Stimulated activated naive CD8-positive, alpha-beta T cell treated with anti-CD3 and anti-CD28 coated beads, Interleukin-15, amount 100 ng/mL, for 72 hours (primary cell): Measurements from ENCODE around the gene PAX8.
A peak's percentile ranks its signal among the peaks of the same experiment; 100 is the strongest.
"Not testable (repeated sequence)": the region's sequence is repeated elsewhere in the genome, so short reads cannot be mapped to it uniquely, and the experiment has no call there.

Experiments
- ATAC-seq: fragments of 150-1000 bp; cut with Tn5 transposase; 2 replicates; pipeline ENCODE4 v1.10.0; 2021; ENCODE audit warnings: mild to moderate bottlenecking, moderate library complexity
- DNase-seq, 2 donors: peaks; one replicate each; pipeline ENCODE4 v3.0.0; 2021 to 2022
- H3K27ac Mint-ChIP-seq, 2 donors: one replicate each; pipeline ENCODE4 v1.8.0; 2022; ENCODE audit warnings: mild to moderate bottlenecking in 2 of 2, mixed read lengths in 2 of 2, moderate library complexity in 2 of 2
- H3K27me3 Mint-ChIP-seq: one replicate; pipeline ENCODE4 v1.8.0; 2022; ENCODE audit warnings: mixed read lengths
- H3K4me1 Mint-ChIP-seq: one replicate; pipeline ENCODE4 v1.8.0; 2022; ENCODE audit warnings: mild to moderate bottlenecking, mixed read lengths
- H3K4me3 Mint-ChIP-seq, 2 donors: one replicate each; pipeline ENCODE4 v1.8.0; 2022; ENCODE audit warnings: mild to moderate bottlenecking in 2 of 2, mixed read lengths in 2 of 2, moderate library complexity in 1 of 2
- H3K9me3 Mint-ChIP-seq, 2 donors: one replicate each; pipeline ENCODE4 v1.8.0; 2022; ENCODE audit warnings: mixed read lengths in 2 of 2

Gene PAX8

DNA sequence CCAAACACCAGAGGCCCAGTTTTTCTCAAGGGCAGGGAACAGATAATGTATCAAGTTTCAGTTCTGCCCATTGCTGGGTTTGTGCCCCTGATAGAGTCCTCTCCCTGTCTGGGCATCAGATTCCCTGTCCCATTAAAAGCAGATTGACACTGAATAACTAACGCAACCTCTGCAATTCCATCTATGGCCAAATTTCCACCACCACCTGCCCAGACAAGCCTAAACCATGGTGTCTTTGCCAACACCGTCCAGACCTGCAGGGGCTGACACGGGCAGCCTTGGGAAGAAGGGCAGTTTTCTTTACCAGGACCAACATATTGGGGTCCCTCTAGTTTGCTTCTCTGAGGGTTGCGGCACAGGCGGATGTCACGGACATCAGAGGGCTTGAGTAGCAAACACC is 26.4 kb upstream of the PAX8 start:
- peak overlapping the region in 1 of 2 donors; percentile 22 for H3K27ac Mint-ChIP-seq
- H3K4me3 Mint-ChIP-seq = no peak overlapping the region
- DNase-seq (no peak), ATAC-seq (no peak)
- H3K4me1 Mint-ChIP-seq = no peaks in the 10 kb centered on the region
- H3K9me3 Mint-ChIP-seq = no peaks in the 10 kb centered on the region
- peaks cover 24% of the 10 kb centered on the region for H3K27me3 Mint-ChIP-seq

DNA sequence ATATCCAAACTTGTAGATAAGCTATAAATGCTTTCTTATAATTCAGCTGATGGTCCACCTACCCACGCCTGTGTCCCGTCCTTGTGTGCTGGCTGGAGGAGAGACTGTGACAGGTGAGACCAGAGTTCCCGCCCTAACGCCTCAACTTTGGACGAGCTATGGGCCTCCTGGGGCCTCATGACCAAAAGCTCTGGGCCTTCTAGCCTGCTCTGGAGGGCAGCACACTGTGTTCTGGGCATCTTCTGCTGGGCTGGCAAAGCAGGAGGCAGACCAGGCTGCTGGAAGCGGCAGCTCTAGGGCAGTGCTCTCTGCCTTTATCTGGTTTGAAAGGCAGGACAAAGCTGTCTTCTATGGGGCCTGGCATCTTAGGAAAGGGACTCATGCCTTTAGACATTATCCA is 26.0 kb upstream of the PAX8 start:
- no peak for ATAC-seq
- H3K27me3 Mint-ChIP-seq = peaks cover 20% of the 10 kb centered on the region
- no peak for DNase-seq
- H3K27ac Mint-ChIP-seq = no peak overlapping the region
- H3K4me3 Mint-ChIP-seq = no peak overlapping the region
- no peaks in the 10 kb centered on the region for H3K4me1 Mint-ChIP-seq
- H3K9me3 Mint-ChIP-seq = no peaks in the 10 kb centered on the region

DNA sequence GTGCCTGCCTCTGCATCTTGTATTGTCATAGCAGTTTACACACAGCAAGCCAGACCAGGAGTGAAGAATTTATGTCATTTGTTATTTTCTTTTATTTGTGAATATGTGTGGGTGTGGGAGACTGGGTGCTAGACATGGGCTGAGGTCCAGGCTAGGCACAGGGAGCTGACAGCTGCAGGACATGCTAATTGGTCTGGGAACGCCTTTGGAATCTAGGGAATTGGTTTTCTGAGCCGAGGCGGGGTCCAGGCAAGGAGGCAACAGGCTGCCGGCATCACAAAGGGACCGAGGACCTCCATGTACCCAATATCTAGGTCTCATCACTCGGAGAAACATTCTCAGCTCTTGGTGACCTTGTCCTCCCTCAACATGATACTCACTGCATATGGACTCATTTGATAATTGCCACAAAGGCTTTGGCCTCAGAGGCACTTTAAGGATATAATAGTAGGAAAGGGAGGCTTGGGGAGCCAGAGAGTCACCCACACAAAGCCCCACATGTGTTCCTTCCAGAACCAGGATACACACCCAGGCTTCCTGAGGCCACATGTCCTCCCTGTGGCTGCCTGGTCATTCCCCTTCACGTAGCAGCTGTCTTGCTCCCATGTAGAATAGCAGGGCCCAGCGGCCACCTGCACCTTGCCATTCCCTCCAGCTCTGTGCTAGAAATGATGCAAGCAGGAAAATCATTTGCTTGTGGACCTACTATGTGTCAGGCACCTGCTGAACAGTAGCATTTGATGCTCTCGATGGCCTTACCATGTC is 23.7 kb upstream of the PAX8 start:
- not testable (repeated sequence) for ATAC-seq, H3K27me3 Mint-ChIP-seq, H3K9me3 Mint-ChIP-seq, H3K4me1 Mint-ChIP-seq, H3K4me3 Mint-ChIP-seq, H3K27ac Mint-ChIP-seq, DNase-seq

DNA sequence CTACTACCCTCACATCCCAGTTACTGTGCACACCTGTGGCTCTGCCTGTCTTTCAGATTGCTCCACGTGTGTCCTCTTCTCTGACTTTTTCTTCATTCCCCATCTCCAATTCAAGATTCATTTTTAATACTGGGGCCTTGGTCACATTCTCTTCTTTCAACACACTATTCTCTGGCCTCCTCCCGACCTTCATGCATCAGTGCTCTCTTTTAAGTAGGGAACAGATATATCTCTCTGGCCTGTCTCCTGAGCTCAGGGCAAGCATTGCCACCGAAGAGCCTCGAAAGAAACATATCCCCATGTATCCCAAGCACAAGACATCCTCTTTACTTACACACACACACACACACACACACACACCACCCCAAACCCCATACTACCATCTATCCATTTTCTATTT is 21.6 kb upstream of the PAX8 start:
- no peak overlapping the region for H3K27ac Mint-ChIP-seq
- H3K4me3 Mint-ChIP-seq = no peak overlapping the region
- H3K27me3 Mint-ChIP-seq = no peaks in the 10 kb centered on the region
- no peaks in the 10 kb centered on the region for H3K9me3 Mint-ChIP-seq
- ATAC-seq (no peak), DNase-seq (no peak)
- no peaks in the 10 kb centered on the region for H3K4me1 Mint-ChIP-seq

DNA sequence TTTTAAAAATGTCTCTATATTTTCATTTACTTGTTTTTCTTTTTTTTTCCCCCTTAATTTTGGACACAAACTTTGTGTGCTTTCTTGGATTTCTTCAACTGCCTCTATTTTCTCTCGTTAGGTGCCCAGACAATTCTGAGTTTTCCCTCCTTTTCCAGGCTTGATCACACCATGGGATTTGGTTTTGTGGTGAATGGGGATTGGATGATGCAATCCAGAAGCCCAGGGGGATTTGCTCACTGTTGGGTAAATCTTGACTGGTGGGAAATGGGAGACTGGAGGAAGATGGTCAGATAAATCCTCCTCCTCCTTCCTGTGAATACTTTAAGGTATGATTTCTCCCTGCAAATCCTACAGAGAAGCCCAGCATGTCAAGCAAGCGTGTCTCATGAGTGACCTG is 19.5 kb upstream of the PAX8 start:
- H3K27me3 Mint-ChIP-seq = peaks cover 2% of the 10 kb centered on the region
- H3K27ac Mint-ChIP-seq = no peak overlapping the region
- H3K9me3 Mint-ChIP-seq = no peaks in the 10 kb centered on the region
- no peaks in the 10 kb centered on the region for H3K4me1 Mint-ChIP-seq
- no peak for DNase-seq
- no peak overlapping the region for H3K4me3 Mint-ChIP-seq
- no peak for ATAC-seq

DNA sequence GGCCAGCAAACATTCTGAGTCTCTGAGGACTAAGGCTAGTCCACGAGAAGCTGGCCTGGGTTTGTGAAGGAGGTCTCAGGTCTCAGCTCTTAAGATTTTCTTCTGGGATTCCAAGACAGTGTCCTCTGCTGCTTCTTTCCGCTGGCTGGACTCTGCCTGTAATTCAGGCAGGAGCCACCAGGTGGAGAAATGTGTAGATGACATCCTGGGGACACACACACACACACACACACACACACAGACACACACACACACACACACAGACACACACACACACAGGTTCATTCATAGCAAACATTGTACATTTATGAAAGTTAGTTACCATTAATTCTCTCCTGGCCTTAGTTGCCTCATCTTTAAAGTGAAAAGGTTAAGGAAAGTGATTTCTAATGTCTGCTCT is 18.9 kb upstream of the PAX8 start:
- H3K4me1 Mint-ChIP-seq, H3K4me3 Mint-ChIP-seq, ATAC-seq, H3K27me3 Mint-ChIP-seq, H3K9me3 Mint-ChIP-seq, H3K27ac Mint-ChIP-seq: not testable (repeated sequence)
- peak in 1 of 2 donors; percentile 31 for DNase-seq

DNA sequence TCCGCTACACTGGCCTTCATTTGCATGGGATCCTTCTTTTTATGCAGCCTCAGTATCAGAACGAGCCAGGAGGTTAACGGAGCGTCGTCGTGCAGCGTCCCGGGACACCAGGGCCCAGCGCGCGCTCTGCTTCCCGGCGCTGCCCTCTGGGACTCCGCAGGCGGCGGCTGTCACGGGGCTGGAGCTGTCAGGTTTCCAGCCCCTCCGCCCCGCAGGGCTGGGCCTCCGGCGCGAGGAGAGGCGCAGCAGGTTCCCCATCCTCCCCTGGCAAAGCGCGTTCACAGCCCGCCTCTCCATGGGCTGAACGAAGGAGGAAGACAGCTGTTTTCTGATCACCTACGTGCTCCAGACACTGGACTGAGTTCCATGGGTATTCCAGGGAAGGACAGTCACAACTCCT is 12.5 kb upstream of the PAX8 start:
- ATAC-seq (no peak), DNase-seq (no peak)
- Mint-ChIP-seq H3K27me3 (peaks cover 16% of the 10 kb centered on the region), H3K9me3 (no peaks in the 10 kb centered on the region), H3K27ac (no peak overlapping the region), H3K4me3 (no peak overlapping the region), H3K4me1 (no peaks in the 10 kb centered on the region)

DNA sequence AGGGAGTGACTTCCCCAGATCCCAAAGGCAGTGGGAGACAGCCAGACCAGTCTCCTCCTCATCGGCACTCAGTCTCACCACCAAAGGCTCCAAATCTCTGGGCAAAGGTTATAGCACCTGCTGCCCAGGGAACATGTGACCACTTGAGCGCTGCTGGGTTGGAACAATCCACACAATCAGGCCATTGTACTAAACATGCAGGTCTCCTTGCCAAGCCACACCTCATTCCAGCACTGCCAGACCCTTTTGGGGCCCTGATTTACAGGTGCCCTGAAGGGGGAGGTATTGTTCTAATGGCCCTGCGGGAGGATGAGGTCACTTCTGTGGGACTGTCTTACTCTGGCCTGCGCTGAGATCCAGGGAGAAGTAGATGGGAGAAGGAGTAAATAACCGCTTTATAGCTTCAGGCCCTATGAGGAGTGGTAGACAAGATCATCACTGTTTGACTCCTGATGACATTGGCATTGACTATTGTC is 10.0 kb upstream of the PAX8 start:
- not testable (repeated sequence) for H3K4me3 Mint-ChIP-seq, DNase-seq, H3K9me3 Mint-ChIP-seq

DNA sequence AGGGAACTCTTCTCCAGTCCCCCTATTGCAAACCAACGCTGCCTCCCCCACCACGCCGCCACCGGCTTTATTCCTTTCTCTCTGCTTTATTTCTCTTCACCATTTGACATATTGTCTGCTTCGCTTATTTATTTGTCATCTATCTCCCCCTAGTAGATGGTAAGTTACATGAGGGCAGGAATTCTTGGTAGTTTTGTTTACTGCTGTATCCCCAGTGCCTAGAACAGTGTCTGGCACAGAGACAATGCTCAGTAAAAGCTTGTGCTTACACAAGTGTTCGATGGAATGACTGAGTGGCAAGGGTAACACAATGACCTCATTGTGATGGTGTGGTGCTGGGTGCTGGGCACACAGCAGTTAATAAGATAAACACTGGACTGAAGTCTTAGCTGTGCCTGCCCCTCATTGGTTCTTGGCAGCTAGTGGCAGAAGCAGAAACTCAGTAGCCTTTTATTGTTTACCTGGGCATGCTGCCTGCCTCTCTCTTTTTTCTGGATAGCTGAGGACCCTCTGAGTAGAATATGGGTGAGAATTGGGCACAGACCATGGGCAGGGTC is 9.5 kb upstream of the PAX8 start:
- H3K27ac Mint-ChIP-seq, DNase-seq, H3K9me3 Mint-ChIP-seq, ATAC-seq, H3K4me3 Mint-ChIP-seq, H3K4me1 Mint-ChIP-seq: not testable (repeated sequence)
- peaks cover 14% of the 10 kb centered on the region for H3K27me3 Mint-ChIP-seq

More for the DNA sequence above, 10.0 kb upstream of the PAX8 start:
- not testable (repeated sequence) for H3K4me1 Mint-ChIP-seq, ATAC-seq
- Mint-ChIP-seq H3K27me3 (peaks cover 16% of the 10 kb centered on the region), H3K27ac (peak overlapping the region in 1 of 2 donors; percentile 23)

DNA sequence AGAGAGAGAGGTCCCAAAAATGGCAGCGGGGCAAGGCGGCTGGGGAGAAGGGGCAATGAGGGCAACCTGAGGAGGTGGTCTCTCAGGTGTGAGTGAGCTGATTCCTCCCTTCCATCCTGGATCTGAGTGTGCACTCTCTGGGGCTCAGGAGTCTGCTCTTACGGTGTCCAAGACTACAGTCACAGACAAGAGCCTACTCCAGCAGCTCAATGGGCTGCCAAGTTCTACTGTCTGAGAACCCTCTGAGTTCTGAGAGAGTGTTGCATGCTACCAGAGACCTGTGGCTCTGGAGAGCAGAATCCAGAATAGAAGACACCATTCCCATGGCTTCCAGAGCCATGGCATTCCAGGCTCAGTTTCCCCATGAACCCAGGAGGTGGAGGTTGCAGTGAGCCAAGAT is 7.1 kb upstream of the PAX8 start:
- Mint-ChIP-seq H3K9me3 (no peaks in the 10 kb centered on the region), H3K27me3 (no peaks in the 10 kb centered on the region), H3K4me3 (no peak overlapping the region), H3K4me1 (no peaks in the 10 kb centered on the region), H3K27ac (no peak overlapping the region)
- no peak for ATAC-seq
- no peak for DNase-seq

DNA sequence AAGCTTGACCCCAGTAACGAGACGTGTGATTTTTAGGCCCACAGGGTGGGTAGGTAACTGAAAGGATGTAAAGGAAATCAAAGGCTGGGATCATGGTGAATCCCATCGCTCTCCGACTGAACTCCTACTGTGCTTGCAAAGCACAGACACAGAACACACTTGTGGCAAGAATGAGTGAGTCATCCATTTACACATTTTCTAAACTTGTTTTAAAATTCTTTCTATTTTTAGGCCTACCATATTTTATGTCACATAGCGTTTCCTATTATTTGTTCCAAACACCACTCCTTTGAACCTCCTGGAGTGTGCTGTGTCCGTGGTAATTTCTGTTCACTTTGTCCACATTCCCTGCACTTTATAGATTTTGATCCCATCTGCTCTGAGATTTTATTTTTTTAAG is 6.3 kb upstream of the PAX8 start:
- not testable (repeated sequence) for H3K4me3 Mint-ChIP-seq, H3K4me1 Mint-ChIP-seq, DNase-seq, ATAC-seq, H3K27ac Mint-ChIP-seq, H3K27me3 Mint-ChIP-seq, H3K9me3 Mint-ChIP-seq

DNA sequence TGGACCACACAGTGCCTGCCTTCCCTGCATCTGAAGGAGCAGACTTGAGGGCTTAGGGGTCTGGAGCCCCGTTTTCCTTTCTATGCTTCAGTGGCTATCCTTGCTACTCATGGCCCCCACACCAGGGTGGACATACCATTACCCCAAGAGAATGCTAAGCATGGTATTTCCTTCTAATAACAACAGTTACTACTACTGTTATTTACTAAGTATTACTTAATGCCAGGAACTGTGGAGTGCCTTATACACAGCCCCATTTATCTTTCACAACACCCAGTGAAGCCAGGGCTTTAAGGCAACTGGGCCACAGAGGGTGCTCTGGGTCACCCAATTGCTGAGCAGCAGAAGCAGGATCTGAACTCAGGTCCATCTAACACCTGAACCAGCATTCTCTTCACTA is 5.8 kb upstream of the PAX8 start:
- H3K9me3 Mint-ChIP-seq = no peaks in the 10 kb centered on the region
- peaks cover 13% of the 10 kb centered on the region for H3K27me3 Mint-ChIP-seq
- no peak overlapping the region for H3K27ac Mint-ChIP-seq
- H3K4me1 Mint-ChIP-seq = no peaks in the 10 kb centered on the region
- no peak for ATAC-seq
- H3K4me3 Mint-ChIP-seq = no peak overlapping the region
- no peak for DNase-seq

DNA sequence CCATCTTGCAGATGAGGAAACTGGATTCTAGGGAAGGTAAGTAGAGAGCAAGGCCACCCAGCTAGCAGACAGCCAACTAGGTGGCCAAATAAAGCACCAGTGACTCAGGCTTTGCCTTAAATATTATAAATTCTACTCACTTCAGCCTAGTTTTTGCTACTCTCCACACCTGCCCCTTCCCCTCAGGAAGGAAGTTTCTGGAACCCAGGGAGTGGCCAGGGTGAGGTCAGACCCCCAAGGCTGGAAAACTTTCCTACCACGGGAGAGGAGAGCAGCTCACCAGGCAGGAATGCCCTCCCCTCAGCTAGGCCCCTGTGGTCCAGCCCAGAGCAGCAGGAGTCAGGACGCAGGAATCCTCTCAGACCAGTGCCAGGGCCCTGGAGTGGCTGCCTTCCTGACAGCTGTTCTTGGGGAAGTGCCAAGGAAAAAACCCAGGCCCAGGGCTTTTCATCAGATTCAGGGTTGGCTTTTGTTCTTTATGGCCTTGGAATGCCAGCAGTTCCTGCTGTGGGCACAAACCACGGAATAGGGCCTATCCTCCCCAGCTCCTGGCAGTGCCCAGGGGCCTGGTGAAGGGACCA is 5.1 kb upstream of the PAX8 start:
- H3K27me3 Mint-ChIP-seq = peaks cover 20% of the 10 kb centered on the region
- H3K4me3 Mint-ChIP-seq = no peak overlapping the region
- no peaks in the 10 kb centered on the region for H3K9me3 Mint-ChIP-seq
- H3K4me1 Mint-ChIP-seq = no peaks in the 10 kb centered on the region
- no peak for ATAC-seq
- DNase-seq = no peak
- no peak overlapping the region for H3K27ac Mint-ChIP-seq

DNA sequence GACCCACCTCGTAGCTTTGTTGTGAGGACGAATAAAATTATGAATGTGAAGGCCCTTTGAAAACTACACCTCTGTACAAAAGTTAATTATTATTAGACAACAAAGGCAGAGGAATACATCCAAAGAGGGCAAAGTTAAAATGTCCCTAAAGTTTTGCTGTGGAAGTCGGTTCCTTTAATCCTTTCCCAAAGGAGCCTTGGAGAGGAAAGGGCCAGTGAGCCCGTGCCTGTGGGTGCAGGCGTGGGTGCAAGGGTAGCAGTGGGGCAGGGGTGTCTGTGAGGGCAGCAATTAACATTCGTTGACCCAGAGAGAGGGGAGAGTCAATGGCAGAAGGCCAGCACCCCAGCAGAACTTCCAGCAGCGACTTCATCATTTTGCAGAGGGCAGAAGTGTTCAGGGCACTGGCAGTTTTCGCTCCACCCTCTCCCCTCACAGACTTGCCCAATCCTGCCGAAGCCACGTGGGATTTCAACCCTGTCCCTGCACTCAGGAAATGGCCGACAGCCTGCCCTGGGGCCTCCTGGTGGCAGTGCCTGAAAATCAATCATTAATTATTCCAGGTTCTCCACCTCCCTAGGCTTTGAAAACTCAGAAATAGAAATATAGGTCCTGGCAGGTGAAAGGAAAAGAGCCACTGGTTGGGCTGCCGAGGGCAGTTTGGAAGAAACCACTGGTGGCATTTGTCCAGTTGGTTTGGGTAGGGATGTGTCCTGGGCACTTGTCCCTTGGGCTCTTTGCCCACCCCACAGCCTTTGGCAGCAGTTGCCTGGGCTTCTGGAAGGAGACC is 4.2 kb upstream of the PAX8 start:
- ATAC-seq (no peak), DNase-seq (no peak)
- H3K27me3 Mint-ChIP-seq = peaks cover 29% of the 10 kb centered on the region
- peak overlapping the region in 1 of 2 donors; percentile 31 for H3K27ac Mint-ChIP-seq
- H3K9me3 Mint-ChIP-seq = no peaks in the 10 kb centered on the region
- no peak overlapping the region for H3K4me3 Mint-ChIP-seq
- no peaks in the 10 kb centered on the region for H3K4me1 Mint-ChIP-seq

DNA sequence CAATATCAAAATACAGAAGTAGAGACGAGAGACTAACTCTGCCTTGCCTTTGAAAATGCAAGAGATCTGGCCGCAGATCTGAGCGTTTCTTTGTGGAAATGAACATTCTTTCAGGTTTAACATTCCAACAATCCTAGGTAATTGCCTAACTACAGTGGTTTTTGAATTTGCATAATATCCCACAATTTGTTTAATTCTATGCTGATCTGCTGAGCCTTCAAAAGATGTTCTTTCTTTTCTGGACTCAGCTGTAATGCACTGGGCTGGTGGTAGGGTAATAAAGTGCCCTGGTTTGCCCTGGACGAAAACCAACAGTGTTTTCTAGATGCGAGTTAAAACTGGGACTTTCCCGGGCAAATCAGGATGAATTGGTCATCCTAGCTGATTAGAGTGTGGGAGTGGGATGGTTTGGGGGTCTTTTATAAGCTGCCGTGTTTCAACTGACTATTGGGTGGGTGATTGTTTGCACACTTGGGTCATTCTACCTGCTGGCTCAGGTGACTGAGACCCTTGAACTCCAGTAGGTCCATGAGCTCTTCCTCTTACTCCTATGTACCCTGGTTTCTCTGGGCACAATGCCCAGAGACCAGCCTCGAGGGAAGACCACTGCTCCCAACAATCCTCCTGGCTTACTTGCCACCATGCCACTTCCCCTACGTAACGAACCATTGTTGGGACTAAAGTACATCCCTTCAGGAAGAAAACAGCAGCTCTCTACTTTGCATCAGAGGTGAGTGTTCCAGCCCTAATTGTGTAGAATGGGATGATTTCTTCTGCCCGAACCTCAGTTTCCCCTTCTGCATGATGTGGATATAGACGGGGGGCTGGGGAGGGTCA is 3.4 kb upstream of the PAX8 start:
- DNase-seq (no peak), ATAC-seq (no peak)
- Mint-ChIP-seq H3K27me3 (peaks cover 37% of the 10 kb centered on the region), H3K27ac (no peak overlapping the region), H3K9me3 (no peaks in the 10 kb centered on the region), H3K4me1 (peaks cover 8% of the 10 kb centered on the region), H3K4me3 (no peak overlapping the region)
